Keratinocyte (primary cell): Measurements from ENCODE around the gene TOMT. TPM values are rescaled to one million over a fixed set of nuclear protein-coding genes. Genes with fewer than 3 reads are reported as not detected.

Experiments used
- DNase-seq: peaks from one replicate; pipeline ENCODE4 v3.0.0-alpha.2; 2011; ENCODE audit warnings: low read depth, missing footprints, low spot score
- FAIRE-seq: peaks from 2 replicates; lab custom pipeline; 2011; peaks lifted over from hg19 to GRCh38; lab: Jason Lieb, UNC
- H2AFZ ChIP-seq: 2 replicates; pipeline ENCODE4 v1.6.0; 2012; ENCODE audit warnings: low read length, control low read depth, inconsistent platforms; ENCODE audit not compliant: control insufficient read depth
- H3K27ac ChIP-seq: 2 replicates; pipeline ENCODE4 v1.5.1; 2011; ENCODE audit warnings: low read length; ENCODE audit not compliant: control insufficient read depth, insufficient read depth
- H3K27me3 ChIP-seq: 3 replicates; pipeline ENCODE4 v1.6.0; 2011; ENCODE audit warnings: low read length; ENCODE audit not compliant: control insufficient read depth, insufficient read depth; ENCODE audit errors: extremely low read depth
- H3K36me3 ChIP-seq, 2 experiments: 2 replicates in 1 of 2; 3 replicates in 1 of 2; pipeline ENCODE4 v1.5.1; 2011; ENCODE audit warnings: low read length in 2 of 2, mild to moderate bottlenecking in 1 of 2; ENCODE audit not compliant: control insufficient read depth in 2 of 2, insufficient read depth in 2 of 2; ENCODE audit errors: extremely low read depth in 1 of 2
- H3K4me1 ChIP-seq: 3 replicates; pipeline ENCODE4 v1.5.1; 2011; ENCODE audit warnings: low read length; ENCODE audit not compliant: control insufficient read depth, insufficient read depth; ENCODE audit errors: extremely low read depth
- H3K4me2 ChIP-seq: 3 replicates; pipeline ENCODE4 v1.6.0; 2011; ENCODE audit warnings: low read depth, low read length; ENCODE audit not compliant: control insufficient read depth, insufficient read depth; ENCODE audit errors: extremely low read depth
- H3K4me3 ChIP-seq, 3 experiments: fragments of 200-600 bp in 1 of 3; sonication (generic) in 1 of 3; 2 replicates in 2 of 3; 3 replicates in 1 of 3; pipeline ENCODE4 v1.5.1; 2011 to 2016; ENCODE audit warnings: low read length in 3 of 3, mild to moderate bottlenecking in 3 of 3, control low read depth in 2 of 3, inconsistent platforms in 1 of 3, low read depth in 1 of 3, mixed read lengths in 1 of 3, mixed run types in 1 of 3, moderate library complexity in 1 of 3; ENCODE audit not compliant: control insufficient read depth in 2 of 3, insufficient read depth in 2 of 3; ENCODE audit errors: extremely low read depth in 1 of 3
- H3K79me2 ChIP-seq: 2 replicates; pipeline ENCODE4 v1.6.0; 2012; ENCODE audit warnings: low read length; ENCODE audit not compliant: control insufficient read depth, insufficient read depth
- H3K9ac ChIP-seq: 3 replicates; pipeline ENCODE4 v1.6.0; 2011; ENCODE audit warnings: low read length; ENCODE audit not compliant: control insufficient read depth, insufficient read depth; ENCODE audit errors: extremely low read depth
- H3K9me1 ChIP-seq: 3 replicates; pipeline ENCODE4 v1.6.0; 2011; ENCODE audit warnings: low read length; ENCODE audit not compliant: control insufficient read depth, insufficient read depth; ENCODE audit errors: extremely low read depth
- H3K9me3 ChIP-seq: 2 replicates; pipeline ENCODE4 v1.5.1; 2012; ENCODE audit warnings: low read depth, low read length; ENCODE audit not compliant: control insufficient read depth
- H4K20me1 ChIP-seq: 3 replicates; pipeline ENCODE4 v1.6.0; 2011; ENCODE audit warnings: low read length; ENCODE audit not compliant: control insufficient read depth, insufficient read depth; ENCODE audit errors: extremely low read depth
- CTCF ChIP-seq, 3 experiments: IDR thresholded peaks in 1 of 3; conservative IDR thresholded peaks in 1 of 3; optimal IDR thresholded peaks in 1 of 3; 2 replicates in 2 of 3; 3 replicates in 1 of 3; pipeline versions ENCODE3 to v1.5.1; 2011; ENCODE audit warnings: low read length in 3 of 3, mild to moderate bottlenecking in 3 of 3, moderate library complexity in 2 of 3, control low read depth in 1 of 3, inconsistent platforms in 1 of 3; ENCODE audit not compliant: insufficient read depth in 2 of 3; ENCODE audit errors: extremely low read depth in 1 of 3
- EZH2 ChIP-seq: IDR thresholded peaks from one replicate; pipeline ENCODE4 v1.6.1; 2012; ENCODE audit warnings: inconsistent platforms, mild to moderate bottlenecking, low read length, moderate library complexity
- dilution Hi-C: fragments of 300-500 bp; cut with MboI; formaldehyde crosslinking; loops from one replicate; pipeline ENCODE4 v1.7.0; 2020; ENCODE audit warnings: low sequenced_read_pairs; ENCODE audit not compliant: extremely low pct_ligation_motif_present
- polyA plus RNA-seq, 5 experiments: library from polyadenylated mRNA; depleted of rRNA in 3 of 5; stranded (reverse) in 3 of 5; stranded (forward) in 1 of 5; unstranded in 1 of 5; fragments of >200 nt; gene quantifications; 1 replicate in 1 of 5; 2 replicates in 3 of 5; 3 replicates in 1 of 5; pipeline versions ENCODE4 v1.2.1 to v1.2.3, GENCODE V29; 2011 to 2012; ENCODE audit warnings: missing spikeins in 2 of 5, low read depth in 1 of 5, low replicate concordance in 1 of 5
- small RNA-seq, 3 experiments: library from RNA; depleted of rRNA; stranded (forward); fragments of <200 nt; gene quantifications; one replicate each; pipeline ENCODE3, GENCODE V24; 2012; ENCODE audit warnings: low read depth in 3 of 3, low replicate concordance in 1 of 3; ENCODE audit not compliant: insufficient read length in 3 of 3

Gene TOMT
- polyA plus RNA-seq, 1 donor (not counting 4 experiments of a cell fraction or from before 2014, with no cell fraction given) = not detected

GRCh38 chr11:72155751-72156150, 50.0 kb downstream of the TOMT start:
- TF ChIP-seq CTCF (optimal IDR thresholded peaks at IDR 0.05 in 1 of 3, IDR thresholded peaks at IDR 0.05 in 1 of 3, conservative IDR thresholded peaks at IDR 0.05 in 1 of 3; ENCODE audit: extremely low read depth in 1 of 3, insufficient read depth in 2 of 3, low read length in 3 of 3) = no peak
- no peak for DNase-seq
- Histone ChIP-seq H3K36me3 (no peaks in the 10 kb centered on the region), H3K9me3 (no peaks in the 10 kb centered on the region), H3K79me2 (peaks cover 12% of the 10 kb centered on the region), H3K9me1 (no peaks in the 10 kb centered on the region), H4K20me1 (no peaks in the 10 kb centered on the region), H2AFZ (no peak overlapping the region), H3K4me3 (no peak overlapping the region), H3K27ac (no peak overlapping the region), H3K4me1 (peaks cover 7% of the 10 kb centered on the region), H3K9ac (no peak overlapping the region), H3K4me2 (no peak overlapping the region), H3K27me3 (no peaks in the 10 kb centered on the region)
- no peak for FAIRE-seq
- dilution Hi-C loops = no loop called here

GRCh38 chr11:72157131-72157530, 51.4 kb downstream of the TOMT start:
- Histone ChIP-seq H3K27me3 (no peaks in the 10 kb centered on the region), H3K9ac (no peak overlapping the region), H3K9me3 (no peaks in the 10 kb centered on the region), H4K20me1 (no peaks in the 10 kb centered on the region), H3K79me2 (no peaks in the 10 kb centered on the region), H3K36me3 (no peaks in the 10 kb centered on the region), H2AFZ (no peak overlapping the region), H3K4me1 (peaks cover 6% of the 10 kb centered on the region), H3K4me2 (no peak overlapping the region), H3K27ac (no peak overlapping the region), H3K4me3 (no peak overlapping the region), H3K9me1 (no peaks in the 10 kb centered on the region)
- dilution Hi-C loops = no loop called here
- DNase-seq (no peak), FAIRE-seq (no peak)
- TF ChIP-seq EZH2 = no peak
- no peak for TF ChIP-seq CTCF (optimal IDR thresholded peaks at IDR 0.05 in 1 of 3, IDR thresholded peaks at IDR 0.05 in 1 of 3, conservative IDR thresholded peaks at IDR 0.05 in 1 of 3; ENCODE audit: extremely low read depth in 1 of 3, insufficient read depth in 2 of 3, low read length in 3 of 3)

Small RNA genes lying within 50 kb of the gene (small RNA-seq; reads per million reads assigned to genes)
- 0 to 0.67 (median 0.50) reads per million in 3 experiments for gene MIR3165

Other genes starting within 250 kb of the TOMT start
- gene DEFB131B, start 227.5 kb upstream of the TOMT start, polyA plus RNA-seq = not detected in 3 replicates
- 1.4 to 1.7 TPM (median 1.6 TPM) in 3 replicates for gene XNDC1N, start 177.3 kb upstream of the TOMT start, polyA plus RNA-seq
- 44.0 to 52.4 TPM (median 46.4 TPM) in 3 replicates for gene RNF121, start 176.9 kb upstream of the TOMT start, polyA plus RNA-seq
- 1.4 to 4.7 TPM (median 2.9 TPM) in 3 replicates for gene IL18BP, start 107.0 kb upstream of the TOMT start, polyA plus RNA-seq
- gene NUMA1, start 25.4 kb upstream of the TOMT start, polyA plus RNA-seq = 38.8 to 45.7 TPM (median 40.4 TPM) in 3 replicates
- gene LRRC51, start 25.1 kb upstream of the TOMT start, polyA plus RNA-seq = 4.2 to 6.7 TPM (median 5.2 TPM) in 3 replicates
- 88.5 to 151 TPM (median 131 TPM) in 3 replicates for gene LAMTOR1, start 2.6 kb upstream of the TOMT start, polyA plus RNA-seq
- 42.1 to 90.8 TPM (median 70.9 TPM) in 3 replicates for gene ANAPC15, start 6.8 kb downstream of the TOMT start, polyA plus RNA-seq
- 21.0 to 74.6 TPM (median 23.5 TPM) in 3 replicates for gene FOLR3, start 29.8 kb downstream of the TOMT start, polyA plus RNA-seq
- 0.13 to 0.50 TPM (median 0.33 TPM) in 3 replicates for gene FOLR1, start 86.2 kb downstream of the TOMT start, polyA plus RNA-seq
- gene FOLR2, start 110.9 kb downstream of the TOMT start, polyA plus RNA-seq = not detected in 3 replicates
- 44.0 to 69.5 TPM (median 53.7 TPM) in 3 replicates for gene INPPL1, start 118.8 kb downstream of the TOMT start, polyA plus RNA-seq
- gene PHOX2A, start 138.3 kb downstream of the TOMT start, polyA plus RNA-seq = not detected in 3 replicates